Measurements from ENCODE around the gene LHX8. TPM values are rescaled to one million over a fixed set of nuclear protein-coding genes. Genes with fewer than 3 reads are reported as not detected.

The LHX8 gene
- total and polyA plus RNA-seq, 5 donors from 2014 or later: not detected

- peak in 1 of 3 donors; percentile 6 for DNase-seq
- H3K9me3 ChIP-seq (ENCODE audit: control insufficient read depth in 2 of 2, low read length in 2 of 2): no peaks in the 10 kb centered on the region
- Mint-ChIP-seq H3K27me3 (peaks cover 80% of the 10 kb centered on the region), H3K27ac (no peak overlapping the region), H3K9me3 (peaks cover 0 to 17% (median 2%) of the 10 kb centered on the region in 7 donors), H3K36me3 (no peaks in the 10 kb centered on the region), H3K4me1 (peaks cover 0 to 18% (median 10%) of the 10 kb centered on the region in 4 donors), H3K4me3 (peak overlapping the region in 3 of 4 donors; percentile 11 to 79 (median 70))
- H3K4me1 ChIP-seq (ENCODE audit: control insufficient read depth, insufficient read depth, low read length, poor library complexity, severe bottlenecking): no peaks in the 10 kb centered on the region
- H3K27me3 ChIP-seq (ENCODE audit: control insufficient read depth, insufficient read depth, low read length): peaks cover 24% of the 10 kb centered on the region
- ATAC-seq (ENCODE audit: low read depth in 2 of 2): no peak
- H3K27ac ChIP-seq (ENCODE audit: insufficient read depth, low read length, poor library complexity, severe bottlenecking): no peak overlapping the region
- no peaks in the 10 kb centered on the region for H3K36me3 ChIP-seq (ENCODE audit: control insufficient read depth, insufficient read depth, low read length)
- no peak overlapping the region for H3K4me3 ChIP-seq (ENCODE audit: low read depth, low read length)
These were observed 722 bp downstream of the LHX8 start for GRCh38 chr1:75134647-75135572.

- Mint-ChIP-seq H3K4me3 (peak overlapping the region in 3 of 4 donors; percentile 15 to 79 (median 39)), H3K4me1 (peaks cover 0 to 18% (median 10%) of the 10 kb centered on the region in 4 donors)
- peaks cover 23% of the 10 kb centered on the region for H3K27me3 ChIP-seq (ENCODE audit: control insufficient read depth, insufficient read depth, low read length)
These were observed 1.5 kb downstream of the LHX8 start for GRCh38 chr1:75135573-75136194.

GRCh38 chr1:75136195-75136815 lies 2.1 kb downstream of the LHX8 start:
- peaks cover 82% of the 10 kb centered on the region for H3K27me3 Mint-ChIP-seq
- H3K4me1 ChIP-seq (ENCODE audit: control insufficient read depth, insufficient read depth, low read length, poor library complexity, severe bottlenecking): no peaks in the 10 kb centered on the region
- H3K9me3 ChIP-seq (ENCODE audit: control insufficient read depth in 2 of 2, low read length in 2 of 2): no peaks in the 10 kb centered on the region

More at GRCh38 chr1:75135573-75136194, 1.5 kb downstream of the LHX8 start:
- Histone ChIP-seq H3K4me3 (ENCODE audit: low read depth, low read length) (no peak overlapping the region), H3K27ac (ENCODE audit: insufficient read depth, low read length, poor library complexity, severe bottlenecking) (no peak overlapping the region), H3K36me3 (ENCODE audit: control insufficient read depth, insufficient read depth, low read length) (no peaks in the 10 kb centered on the region), H3K4me1 (ENCODE audit: control insufficient read depth, insufficient read depth, low read length, poor library complexity, severe bottlenecking) (no peaks in the 10 kb centered on the region), H3K9me3 (ENCODE audit: control insufficient read depth in 2 of 2, low read length in 2 of 2) (no peaks in the 10 kb centered on the region)
- ATAC-seq (ENCODE audit: low read depth in 2 of 2) (no peak), DNase-seq (peak in 1 of 3 donors; percentile 13)
- peaks cover 0 to 17% (median 2%) of the 10 kb centered on the region in 7 donors for H3K9me3 Mint-ChIP-seq
- no peak overlapping the region for H3K27ac Mint-ChIP-seq
- peaks cover 83% of the 10 kb centered on the region for H3K27me3 Mint-ChIP-seq
- no peaks in the 10 kb centered on the region for H3K36me3 Mint-ChIP-seq

GRCh38 chr1:75136921-75137641 lies 2.9 kb downstream of the LHX8 start:
- Mint-ChIP-seq H3K4me3 (no peak overlapping the region), H3K27ac (no peak overlapping the region), H3K27me3 (peaks cover 74% of the 10 kb centered on the region), H3K4me1 (peaks cover 0 to 18% (median 10%) of the 10 kb centered on the region in 4 donors), H3K36me3 (no peaks in the 10 kb centered on the region), H3K9me3 (peaks cover 0 to 14% (median 2%) of the 10 kb centered on the region in 7 donors)
- H3K4me1 ChIP-seq (ENCODE audit: control insufficient read depth, insufficient read depth, low read length, poor library complexity, severe bottlenecking): no peaks in the 10 kb centered on the region
- no peak overlapping the region for H3K27ac ChIP-seq (ENCODE audit: insufficient read depth, low read length, poor library complexity, severe bottlenecking)
- DNase-seq: no peak
- H3K27me3 ChIP-seq (ENCODE audit: control insufficient read depth, insufficient read depth, low read length): peaks cover 16% of the 10 kb centered on the region
- H3K4me3 ChIP-seq (ENCODE audit: low read depth, low read length): no peak overlapping the region
- ATAC-seq (ENCODE audit: low read depth in 2 of 2): no peak
- H3K9me3 ChIP-seq (ENCODE audit: control insufficient read depth in 2 of 2, low read length in 2 of 2): no peaks in the 10 kb centered on the region
- no peaks in the 10 kb centered on the region for H3K36me3 ChIP-seq (ENCODE audit: control insufficient read depth, insufficient read depth, low read length)

More at GRCh38 chr1:75136195-75136815, 2.1 kb downstream of the LHX8 start:
- ATAC-seq (ENCODE audit: low read depth in 2 of 2) (no peak), DNase-seq (no peak)
- Histone ChIP-seq H3K27me3 (ENCODE audit: control insufficient read depth, insufficient read depth, low read length) (peaks cover 21% of the 10 kb centered on the region), H3K36me3 (ENCODE audit: control insufficient read depth, insufficient read depth, low read length) (no peaks in the 10 kb centered on the region), H3K4me3 (ENCODE audit: low read depth, low read length) (no peak overlapping the region), H3K27ac (ENCODE audit: insufficient read depth, low read length, poor library complexity, severe bottlenecking) (no peak overlapping the region)
- H3K27ac Mint-ChIP-seq: no peak overlapping the region
- H3K9me3 Mint-ChIP-seq: peaks cover 0 to 17% (median 2%) of the 10 kb centered on the region in 7 donors
- no peaks in the 10 kb centered on the region for H3K36me3 Mint-ChIP-seq
- H3K4me1 Mint-ChIP-seq: peaks cover 0 to 18% (median 10%) of the 10 kb centered on the region in 4 donors
- H3K4me3 Mint-ChIP-seq: no peak overlapping the region

- DNase-seq: no peak
- no peaks in the 10 kb centered on the region for H3K36me3 Mint-ChIP-seq
- Histone ChIP-seq H3K9me3 (ENCODE audit: control insufficient read depth in 2 of 2, low read length in 2 of 2) (no peaks in the 10 kb centered on the region), H3K4me1 (ENCODE audit: control insufficient read depth, insufficient read depth, low read length, poor library complexity, severe bottlenecking) (no peaks in the 10 kb centered on the region), H3K27me3 (ENCODE audit: control insufficient read depth, insufficient read depth, low read length) (no peaks in the 10 kb centered on the region), H3K27ac (ENCODE audit: insufficient read depth, low read length, poor library complexity, severe bottlenecking) (no peak overlapping the region), H3K36me3 (ENCODE audit: control insufficient read depth, insufficient read depth, low read length) (no peaks in the 10 kb centered on the region), H3K4me3 (ENCODE audit: low read depth, low read length) (no peak overlapping the region)
- H3K27me3 Mint-ChIP-seq: peaks cover 6% of the 10 kb centered on the region
- ATAC-seq (ENCODE audit: low read depth in 2 of 2): no peak
- no peaks in the 10 kb centered on the region for H3K4me1 Mint-ChIP-seq
- no peak overlapping the region for H3K27ac Mint-ChIP-seq
- H3K4me3 Mint-ChIP-seq: no peak overlapping the region
- peaks cover 0 to 2% (median 0%) of the 10 kb centered on the region in 7 donors for H3K9me3 Mint-ChIP-seq
These were observed 17.9 kb downstream of the LHX8 start for GRCh38 chr1:75152092-75152491.

GRCh38 chr1:75159154-75159553 lies 25.0 kb downstream of the LHX8 start:
- H3K27me3 ChIP-seq (ENCODE audit: control insufficient read depth, insufficient read depth, low read length): no peaks in the 10 kb centered on the region
- H3K27ac Mint-ChIP-seq: no peak overlapping the region
- DNase-seq: no peak
- H3K27ac ChIP-seq (ENCODE audit: insufficient read depth, low read length, poor library complexity, severe bottlenecking): no peak overlapping the region
- no peak overlapping the region for H3K4me3 ChIP-seq (ENCODE audit: low read depth, low read length)
- H3K4me1 ChIP-seq (ENCODE audit: control insufficient read depth, insufficient read depth, low read length, poor library complexity, severe bottlenecking): no peaks in the 10 kb centered on the region
- no peaks in the 10 kb centered on the region for H3K27me3 Mint-ChIP-seq
- no peak overlapping the region for H3K4me3 Mint-ChIP-seq
- H3K36me3 Mint-ChIP-seq: no peaks in the 10 kb centered on the region
- ATAC-seq (ENCODE audit: low read depth in 2 of 2): no peak
- H3K4me1 Mint-ChIP-seq: no peaks in the 10 kb centered on the region
- H3K9me3 ChIP-seq (ENCODE audit: control insufficient read depth in 2 of 2, low read length in 2 of 2): no peaks in the 10 kb centered on the region
- no peaks in the 10 kb centered on the region for H3K36me3 ChIP-seq (ENCODE audit: control insufficient read depth, insufficient read depth, low read length)
- H3K9me3 Mint-ChIP-seq: peaks cover 0 to 3% (median 0%) of the 10 kb centered on the region in 7 donors

- Mint-ChIP-seq H3K27ac (no peak overlapping the region), H3K4me1 (no peaks in the 10 kb centered on the region), H3K4me3 (no peak overlapping the region), H3K27me3 (no peaks in the 10 kb centered on the region), H3K36me3 (no peaks in the 10 kb centered on the region), H3K9me3 (peaks cover 0 to 3% (median 0%) of the 10 kb centered on the region in 7 donors)
- Histone ChIP-seq H3K27ac (ENCODE audit: insufficient read depth, low read length, poor library complexity, severe bottlenecking) (no peak overlapping the region), H3K27me3 (ENCODE audit: control insufficient read depth, insufficient read depth, low read length) (no peaks in the 10 kb centered on the region), H3K9me3 (ENCODE audit: control insufficient read depth in 2 of 2, low read length in 2 of 2) (no peaks in the 10 kb centered on the region), H3K4me1 (ENCODE audit: control insufficient read depth, insufficient read depth, low read length, poor library complexity, severe bottlenecking) (no peaks in the 10 kb centered on the region), H3K4me3 (ENCODE audit: low read depth, low read length) (no peak overlapping the region), H3K36me3 (ENCODE audit: control insufficient read depth, insufficient read depth, low read length) (no peaks in the 10 kb centered on the region)
- DNase-seq (no peak), ATAC-seq (ENCODE audit: low read depth in 2 of 2) (no peak)
These were observed 31.1 kb downstream of the LHX8 start for GRCh38 chr1:75165264-75165663.
